Transverse colon (tissue), 4 donors: ENCODE measurements around the gene TMEM156. TPM values are rescaled to one million over a fixed set of nuclear protein-coding genes. Genes with fewer than 3 reads are reported as not detected.
"Not testable (repeated sequence)": the region's sequence is repeated elsewhere in the genome, so short reads cannot be mapped to it uniquely, and the experiment has no call there.

Source experiments
- DNase-seq: peaks from one replicate; pipeline ENCODE4 v3.0.0-alpha.2; 2019
- H3K27ac ChIP-seq, 4 donors: fragments of 200-600 bp; sonication (generic); 2 replicates each; pipeline ENCODE4 v1.5.1; 2016 to 2018; ENCODE audit warnings: inconsistent platforms in 4 of 4
- H3K27me3 ChIP-seq: fragments of 200-600 bp; sonication (generic); 2 replicates; pipeline ENCODE4 v1.5.1; 2017; ENCODE audit warnings: inconsistent platforms
- H3K36me3 ChIP-seq, 4 donors: fragments of 200-600 bp; sonication (generic); 2 replicates each; pipeline ENCODE4 v1.5.1; 2017 to 2019; ENCODE audit warnings: inconsistent platforms in 4 of 4
- H3K4me1 ChIP-seq, 4 donors: fragments of 200-600 bp; sonication (generic); 2 replicates each; pipeline ENCODE4 v1.5.1; 2017 to 2020; ENCODE audit warnings: inconsistent platforms in 4 of 4
- H3K4me3 ChIP-seq, 4 donors: fragments of 200-600 bp; sonication (generic); 1 replicate in 1 of 4; 2 replicates in 3 of 4; pipeline versions ENCODE4 v1.5.1 to v1.6.1; 2017 to 2019; ENCODE audit warnings: inconsistent platforms in 4 of 4
- H3K9me3 ChIP-seq, 2 donors: fragments of 200-600 bp; sonication (generic); 2 replicates each; pipeline ENCODE4 v1.5.1; 2017 to 2019; ENCODE audit warnings: inconsistent platforms in 2 of 2
- EP300 ChIP-seq: sonication (generic); formaldehyde crosslinking; IDR thresholded peaks from one replicate; pipeline ENCODE4 v1.6.1; 2017; ENCODE audit warnings: antibody characterized with exemption, low read depth
- POLR2A ChIP-seq: fragments of 450-650 bp; IDR thresholded peaks from one replicate; pipeline ENCODE4 v1.6.1; 2016; ENCODE audit warnings: antibody characterized with exemption, mild to moderate bottlenecking, moderate library complexity
- POLR2AphosphoS5 ChIP-seq, 3 donors: sonication (generic); formaldehyde crosslinking; IDR thresholded peaks; one replicate each; pipeline ENCODE4 v1.6.1; 2016; ENCODE audit warnings: antibody characterized with exemption in 3 of 3
- WGBS, 2 donors: methylation state at CpG; one replicate each; pipeline ENCODE4 v1.1.5; 2018; ENCODE audit warnings: low coverage in 1 of 2; 5-methylcytosine and 5-hydroxymethylcytosine counted together
- in situ Hi-C, 4 donors: fragments of 200-750 bp; cut with MboI; loops; one replicate each; pipeline versions ENCODE4 v1.15.0 to v1.15.1; 2017; ENCODE audit warnings: low sequenced_read_pairs in 3 of 4, low pct_ligation_motif_present in 1 of 4, low pct_unique_long_range_greater_than_20kb in 1 of 4
- intact Hi-C: fragments of 100-400 bp; cut with DNase I; formaldehyde crosslinking; loops from one replicate; pipeline ENCODE4 v1.15.1; 2023; ENCODE audit warnings: low total_unique reads
- total RNA-seq, 4 donors: library from RNA; depleted of rRNA; stranded (reverse); fragments of >200 nt; gene quantifications; one replicate each; pipeline ENCODE4 v1.1.0, GENCODE V29; 2016
- TF ChIP-seq, protein P1 (sequence below), 5 experiments: fragments of 200-600 bp in 3 of 5; fragments of 450-650 bp in 2 of 5; sonication (generic) in 3 of 5; IDR thresholded peaks; 1 replicate in 2 of 5; 2 replicates in 3 of 5; pipeline ENCODE4 v1.5.1; 2016 to 2017; ENCODE audit warnings: antibody characterized with exemption in 5 of 5, inconsistent platforms in 3 of 5, mild to moderate bottlenecking in 2 of 5, moderate library complexity in 1 of 5

The TMEM156 gene
- total RNA-seq, 4 donors from 2014 or later: 0.96 to 2.9 TPM; not detected in 2

GRCh38 chr4:39039108-39039507 is 6.9 kb upstream of the TMEM156 start:
- WGBS, 2 donors: 93 to 97% methylated on average over 3 of the region's 3 CpGs
- TF ChIP-seq POLR2AphosphoS5 (IDR thresholded peaks at IDR 0.05): no peak
- TF ChIP-seq POLR2A: no peak
- no peak for TF ChIP-seq EP300
- TF ChIP-seq, protein P1, sequence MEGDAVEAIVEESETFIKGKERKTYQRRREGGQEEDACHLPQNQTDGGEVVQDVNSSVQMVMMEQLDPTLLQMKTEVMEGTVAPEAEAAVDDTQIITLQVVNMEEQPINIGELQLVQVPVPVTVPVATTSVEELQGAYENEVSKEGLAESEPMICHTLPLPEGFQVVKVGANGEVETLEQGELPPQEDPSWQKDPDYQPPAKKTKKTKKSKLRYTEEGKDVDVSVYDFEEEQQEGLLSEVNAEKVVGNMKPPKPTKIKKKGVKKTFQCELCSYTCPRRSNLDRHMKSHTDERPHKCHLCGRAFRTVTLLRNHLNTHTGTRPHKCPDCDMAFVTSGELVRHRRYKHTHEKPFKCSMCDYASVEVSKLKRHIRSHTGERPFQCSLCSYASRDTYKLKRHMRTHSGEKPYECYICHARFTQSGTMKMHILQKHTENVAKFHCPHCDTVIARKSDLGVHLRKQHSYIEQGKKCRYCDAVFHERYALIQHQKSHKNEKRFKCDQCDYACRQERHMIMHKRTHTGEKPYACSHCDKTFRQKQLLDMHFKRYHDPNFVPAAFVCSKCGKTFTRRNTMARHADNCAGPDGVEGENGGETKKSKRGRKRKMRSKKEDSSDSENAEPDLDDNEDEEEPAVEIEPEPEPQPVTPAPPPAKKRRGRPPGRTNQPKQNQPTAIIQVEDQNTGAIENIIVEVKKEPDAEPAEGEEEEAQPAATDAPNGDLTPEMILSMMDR (IDR thresholded peaks at IDR 0.05): no peak
- intact Hi-C loops: no loop called here

GRCh38 chr4:39037941-39038340 is 5.7 kb upstream of the TMEM156 start:
- H3K4me3 ChIP-seq: no peak overlapping the region
- 65 to 71% methylated on average over 3 of the region's 3 CpGs for WGBS, 2 donors
- no peak for TF ChIP-seq POLR2A
- TF ChIP-seq, protein P1 (IDR thresholded peaks at IDR 0.05): no peak
- TF ChIP-seq POLR2AphosphoS5 (IDR thresholded peaks at IDR 0.05): no peak
- no peak for TF ChIP-seq EP300
- H3K27ac ChIP-seq: peak overlapping the region in 2 of 4 donors; percentile 27 to 29
- in situ Hi-C loops: no loop called here
- intact Hi-C loops: no loop called here
- no peaks in the 10 kb centered on the region for H3K27me3 ChIP-seq
- DNase-seq: no peak
- peaks cover 0 to 8% (median 1%) of the 10 kb centered on the region in 4 donors for H3K4me1 ChIP-seq
- no peaks in the 10 kb centered on the region for H3K36me3 ChIP-seq
- H3K9me3 ChIP-seq: no peaks in the 10 kb centered on the region

More at GRCh38 chr4:39039108-39039507, 6.9 kb upstream of the TMEM156 start:
- Histone ChIP-seq H3K36me3 (no peaks in the 10 kb centered on the region), H3K4me3 (no peak overlapping the region), H3K27me3 (peaks cover 4% of the 10 kb centered on the region), H3K4me1 (peaks cover 0 to 20% (median 3%) of the 10 kb centered on the region in 4 donors), H3K27ac (no peak overlapping the region), H3K9me3 (no peaks in the 10 kb centered on the region)
- DNase-seq: no peak
- in situ Hi-C loops: no loop called here

GRCh38 chr4:39037491-39037825 is 5.2 kb upstream of the TMEM156 start:
- no peak for DNase-seq
- H3K36me3 ChIP-seq: no peaks in the 10 kb centered on the region
- H3K27ac ChIP-seq: peak overlapping the region in 2 of 4 donors; percentile 27 to 29
- WGBS, 2 donors: 67 to 100% methylated on average over 1 to 4 of the region's 4 CpGs
- no peaks in the 10 kb centered on the region for H3K9me3 ChIP-seq
- in situ Hi-C loops (no loop called here), intact Hi-C loops (no loop called here)
- TF ChIP-seq, protein P1 (IDR thresholded peaks at IDR 0.05): no peak
- H3K27me3 ChIP-seq: no peaks in the 10 kb centered on the region
- H3K4me3 ChIP-seq: no peak overlapping the region
- peaks cover 0 to 8% (median 1%) of the 10 kb centered on the region in 4 donors for H3K4me1 ChIP-seq

GRCh38 chr4:39036172-39036571 is 4.0 kb upstream of the TMEM156 start:
- Histone ChIP-seq H3K27ac (no peak overlapping the region), H3K9me3 (no peaks in the 10 kb centered on the region), H3K4me3 (no peak overlapping the region), H3K27me3 (no peaks in the 10 kb centered on the region), H3K4me1 (peaks cover 0 to 9% (median 0%) of the 10 kb centered on the region in 4 donors), H3K36me3 (no peaks in the 10 kb centered on the region)
- in situ Hi-C loops (no loop called here), intact Hi-C loops (no loop called here)
- no peak for TF ChIP-seq POLR2A
- TF ChIP-seq POLR2AphosphoS5 (IDR thresholded peaks at IDR 0.05): no peak
- no peak for TF ChIP-seq EP300
- TF ChIP-seq, protein P1 (IDR thresholded peaks at IDR 0.05): no peak
- no peak for DNase-seq
- 86 to 89% methylated on average over 6 to 7 of the region's 7 CpGs for WGBS, 2 donors

DNA sequence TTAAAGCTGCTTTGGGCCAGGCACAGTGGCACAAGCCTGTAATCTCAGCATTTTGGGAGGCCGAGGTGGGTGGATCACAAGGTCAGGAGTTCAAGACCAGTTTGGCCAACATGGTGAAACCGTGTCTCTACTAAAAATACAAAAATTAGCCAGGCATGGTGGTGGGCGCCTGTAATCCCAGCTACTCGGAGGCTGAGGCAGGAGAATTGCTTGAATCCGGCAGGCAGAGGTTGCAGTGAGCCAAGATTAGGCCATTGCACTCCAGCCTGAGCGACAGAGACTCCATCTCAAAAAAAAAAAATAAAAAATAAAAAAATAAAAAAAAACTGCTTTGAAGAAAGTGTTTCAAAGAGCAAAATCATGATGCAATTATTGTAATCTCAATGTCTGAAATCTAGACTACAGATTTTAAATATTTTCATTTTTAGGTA is 604 bp downstream of the TMEM156 start:
- in situ Hi-C loops: not testable (repeated sequence)

More for the DNA sequence above, 604 bp downstream of the TMEM156 start:
- intact Hi-C loops, H3K27me3 ChIP-seq, DNase-seq, H3K36me3 ChIP-seq, H3K4me1 ChIP-seq, H3K9me3 ChIP-seq: not testable (repeated sequence)
- Histone ChIP-seq H3K27ac (peak overlapping the region; percentile 28 to 61 (median 44)), H3K4me3 (peak overlapping the region in 2 of 4 donors; percentile 2 to 13)
- 68 to 70% methylated on average over 6 of the region's 6 CpGs for WGBS, 2 donors
